Measurements from ENCODE around the gene BCR. TPM values are rescaled to one million over a fixed set of nuclear protein-coding genes. Genes with fewer than 3 reads are reported as not detected.
A peak's percentile ranks its signal among the peaks of the same experiment; 100 is the strongest.

BCR gene
- total and polyA plus RNA-seq, 2 of the 13 experiments (the other 11 are each of a cell fraction or from before 2014, with no cell fraction given) = 19.9 to 33.6 TPM

- TF ChIP-seq, protein P1, sequence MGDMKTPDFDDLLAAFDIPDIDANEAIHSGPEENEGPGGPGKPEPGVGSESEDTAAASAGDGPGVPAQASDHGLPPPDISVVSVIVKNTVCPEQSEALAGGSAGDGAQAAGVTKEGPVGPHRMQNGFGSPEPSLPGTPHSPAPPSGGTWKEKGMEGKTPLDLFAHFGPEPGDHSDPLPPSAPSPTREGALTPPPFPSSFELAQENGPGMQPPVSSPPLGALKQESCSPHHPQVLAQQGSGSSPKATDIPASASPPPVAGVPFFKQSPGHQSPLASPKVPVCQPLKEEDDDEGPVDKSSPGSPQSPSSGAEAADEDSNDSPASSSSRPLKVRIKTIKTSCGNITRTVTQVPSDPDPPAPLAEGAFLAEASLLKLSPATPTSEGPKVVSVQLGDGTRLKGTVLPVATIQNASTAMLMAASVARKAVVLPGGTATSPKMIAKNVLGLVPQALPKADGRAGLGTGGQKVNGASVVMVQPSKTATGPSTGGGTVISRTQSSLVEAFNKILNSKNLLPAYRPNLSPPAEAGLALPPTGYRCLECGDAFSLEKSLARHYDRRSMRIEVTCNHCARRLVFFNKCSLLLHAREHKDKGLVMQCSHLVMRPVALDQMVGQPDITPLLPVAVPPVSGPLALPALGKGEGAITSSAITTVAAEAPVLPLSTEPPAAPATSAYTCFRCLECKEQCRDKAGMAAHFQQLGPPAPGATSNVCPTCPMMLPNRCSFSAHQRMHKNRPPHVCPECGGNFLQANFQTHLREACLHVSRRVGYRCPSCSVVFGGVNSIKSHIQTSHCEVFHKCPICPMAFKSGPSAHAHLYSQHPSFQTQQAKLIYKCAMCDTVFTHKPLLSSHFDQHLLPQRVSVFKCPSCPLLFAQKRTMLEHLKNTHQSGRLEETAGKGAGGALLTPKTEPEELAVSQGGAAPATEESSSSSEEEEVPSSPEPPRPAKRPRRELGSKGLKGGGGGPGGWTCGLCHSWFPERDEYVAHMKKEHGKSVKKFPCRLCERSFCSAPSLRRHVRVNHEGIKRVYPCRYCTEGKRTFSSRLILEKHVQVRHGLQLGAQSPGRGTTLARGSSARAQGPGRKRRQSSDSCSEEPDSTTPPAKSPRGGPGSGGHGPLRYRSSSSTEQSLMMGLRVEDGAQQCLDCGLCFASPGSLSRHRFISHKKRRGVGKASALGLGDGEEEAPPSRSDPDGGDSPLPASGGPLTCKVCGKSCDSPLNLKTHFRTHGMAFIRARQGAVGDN (CRISPR knock-in tag; IDR thresholded peaks at IDR 0.05) = peak; percentile 79
- TF ChIP-seq SOX6 (IDR thresholded peaks at IDR 0.05) = no peak
- TF ChIP-seq SOX6 (CRISPR knock-in tag; IDR thresholded peaks at IDR 0.05) = peak; percentile 87
- TF ChIP-seq GATAD2A (CRISPR knock-in tag; IDR thresholded peaks at IDR 0.05) = peak; percentile 78
- TF ChIP-seq EP300 (IDR thresholded peaks at IDR 0.05; ENCODE audit: low read depth in 2 of 2, low read length in 2 of 2) = peak in 1 of 2 experiments; percentile 69; a peak in 1 of 4 replicates
- no peak; the same call in 1 of the 2 replicates for TF ChIP-seq EP300 (CRISPR knock-in tag; IDR thresholded peaks at IDR 0.05; ENCODE audit: borderline replicate concordance)
- 0 out of 2 replicates have a peak, but pooled peaks have one; percentile 26 for TF ChIP-seq MIER2 (CRISPR knock-in tag; IDR thresholded peaks at IDR 0.05)
- TF ChIP-seq ZNF792 (CRISPR knock-in tag; IDR thresholded peaks at IDR 0.05) = 0 out of 2 replicates have a peak, but pooled peaks have one; percentile 51
- peak; percentile 63; the same call in 1 of the 2 replicates for TF ChIP-seq ARID5B (CRISPR knock-in tag; IDR thresholded peaks at IDR 0.05)
Measured at GRCh38 chr22:23283591-23284503, 103.5 kb downstream of the BCR start (continued).
